IPS-18c (cell line): ENCODE results near the gene PI16.

Experiments
- H3K4me3 ChIP-seq: 2 replicates; pipeline ENCODE4 v1.7.0; 2013; ENCODE audit warnings: low read depth, mild to moderate bottlenecking, low read length, moderate library complexity; ENCODE audit not compliant: insufficient read depth
- H3K9me3 ChIP-seq: one replicate; pipeline ENCODE4 v1.6.1; 2013; ENCODE audit warnings: mild to moderate bottlenecking, low read length, moderate library complexity; ENCODE audit not compliant: control insufficient read depth, insufficient read depth

Gene PI16

DNA sequence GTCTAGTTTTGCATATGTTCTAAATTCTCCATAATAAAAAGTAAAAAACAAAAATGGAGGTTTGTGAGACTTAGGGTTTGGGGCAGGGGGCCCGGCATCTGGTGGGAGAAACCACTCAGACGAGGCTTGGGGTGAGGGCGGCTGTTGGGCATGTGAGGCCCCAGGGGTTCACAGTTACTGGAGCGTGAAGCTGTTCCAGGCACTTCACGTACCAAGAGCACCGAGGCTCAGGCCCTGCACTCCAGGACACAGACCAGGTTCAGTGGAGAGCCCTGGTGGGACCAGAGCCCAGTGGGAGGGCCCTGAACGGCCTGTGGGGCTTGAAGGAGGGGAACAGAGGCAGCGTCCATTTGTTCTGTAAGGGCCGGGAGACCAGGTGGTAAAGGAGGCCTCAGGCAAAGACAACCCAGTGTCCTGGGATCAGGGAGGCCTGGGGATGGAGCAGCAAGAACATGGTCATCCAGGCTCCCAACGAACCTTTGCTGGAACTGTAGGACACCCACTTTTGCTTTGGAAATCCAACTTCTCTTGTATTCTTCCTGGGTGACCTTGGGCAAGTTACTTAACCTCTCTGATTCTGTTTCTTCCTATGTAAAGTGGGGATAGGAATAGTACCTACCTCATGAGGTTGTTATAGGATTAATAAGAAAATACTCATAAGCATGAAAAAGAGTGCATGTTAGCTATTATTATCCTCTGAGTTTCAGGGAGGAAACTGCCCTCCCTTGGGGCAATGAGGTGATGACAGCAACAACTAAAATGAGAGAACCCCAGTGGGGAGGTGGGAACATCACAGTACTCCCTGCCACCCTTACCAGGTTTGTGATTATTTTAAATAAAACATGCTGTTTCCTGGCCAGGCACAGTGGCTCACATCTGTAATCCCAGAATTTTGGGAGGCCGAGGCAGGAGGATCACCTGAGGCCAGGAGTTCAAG lies 49.8 kb downstream of the PI16 start:
- Histone ChIP-seq H3K4me3 (no peak overlapping the region), H3K9me3 (no peaks in the 10 kb centered on the region)

GRCh38 chr6:37005061-37005810 lies 50.7 kb downstream of the PI16 start, which contains the start of gene FGD2:
TSS of gene FGD2 (plus strand) at chr6:37005655. CDS start at chr6:37005818, 163 bp downstream.
- H3K9me3 ChIP-seq: no peaks in the 10 kb centered on the region
- H3K4me3 ChIP-seq: no peak within 1 kb of the TSS

GRCh38 chr6:37005827-37006567 lies 51.5 kb downstream of the PI16 start:
- no peak overlapping the region for H3K4me3 ChIP-seq

DNA sequence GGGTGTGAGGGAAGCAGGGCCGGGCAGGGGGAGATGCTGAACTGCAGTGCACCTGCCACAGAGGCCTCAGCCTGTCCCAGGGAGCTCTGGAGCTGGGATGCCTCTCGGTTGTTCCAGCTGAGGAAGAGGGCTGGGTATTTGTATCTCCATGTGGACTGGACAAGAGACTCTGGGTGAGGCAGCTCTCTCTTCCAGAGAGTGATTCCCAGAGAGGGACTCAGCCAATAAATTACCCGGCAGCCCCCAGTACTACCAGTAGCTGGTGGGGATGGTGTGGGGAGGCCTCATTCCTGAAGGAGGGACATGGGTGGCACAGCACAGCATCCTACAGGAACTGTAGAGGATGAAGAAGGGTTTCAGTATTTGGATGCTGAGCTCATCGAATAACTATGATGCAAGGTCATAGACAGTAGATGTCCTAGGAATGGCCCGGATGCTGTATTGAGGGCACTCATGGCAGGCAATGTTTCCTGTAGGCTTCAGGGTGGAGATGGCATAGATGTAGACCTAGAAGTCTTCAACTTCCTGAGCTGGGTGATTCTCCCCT lies 52.3 kb downstream of the PI16 start:
- no peak overlapping the region for H3K4me3 ChIP-seq
- H3K9me3 ChIP-seq: no peaks in the 10 kb centered on the region

More at GRCh38 chr6:37005827-37006567, 51.5 kb downstream of the PI16 start:
- no peaks in the 10 kb centered on the region for H3K9me3 ChIP-seq

- H3K4me3 ChIP-seq: no peak overlapping the region
Observed at GRCh38 chr6:37007340-37008043, 53.0 kb downstream of the PI16 start.

GRCh38 chr6:37008484-37009465 lies 54.2 kb downstream of the PI16 start:
- Histone ChIP-seq H3K9me3 (no peaks in the 10 kb centered on the region), H3K4me3 (no peak overlapping the region)

More at GRCh38 chr6:37007340-37008043, 53.0 kb downstream of the PI16 start:
- no peaks in the 10 kb centered on the region for H3K9me3 ChIP-seq

GRCh38 chr6:37010402-37010892 lies 55.9 kb downstream of the PI16 start:
- no peaks in the 10 kb centered on the region for H3K9me3 ChIP-seq
- H3K4me3 ChIP-seq: no peak overlapping the region

- Histone ChIP-seq H3K9me3 (no peaks in the 10 kb centered on the region), H3K4me3 (no peak overlapping the region)
Observed at GRCh38 chr6:37011656-37012378, 57.3 kb downstream of the PI16 start.

GRCh38 chr6:37013516-37014491 lies 59.3 kb downstream of the PI16 start:
- H3K4me3 ChIP-seq: no peak overlapping the region
- H3K9me3 ChIP-seq: no peaks in the 10 kb centered on the region
